ENCODE data around the gene EVA1B. TPM values are rescaled to one million over a fixed set of nuclear protein-coding genes. Genes with fewer than 3 reads are reported as not detected.

The EVA1B gene
- total RNA-seq, 1 donor from 2014 or later = 20.5 TPM

DNA sequence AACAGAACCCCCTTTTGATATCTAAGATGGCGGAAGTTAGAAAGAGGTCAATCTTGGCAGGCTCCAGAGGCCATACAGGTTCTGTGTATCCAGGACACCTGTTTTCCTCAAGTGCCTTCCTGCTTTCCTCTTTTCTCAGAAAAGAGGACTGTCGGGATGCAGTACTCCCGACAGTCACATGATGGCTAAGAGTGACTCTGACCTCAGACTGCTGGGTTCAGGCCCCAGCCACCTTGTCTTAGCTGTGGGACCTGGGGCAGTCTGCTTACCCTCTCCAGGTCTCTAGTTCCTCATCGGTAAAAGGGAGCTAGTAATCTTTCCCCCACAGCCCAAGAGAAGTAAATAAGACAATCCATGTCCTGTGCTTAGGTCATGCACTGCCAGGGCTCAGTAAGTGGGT is 32.4 kb upstream of the EVA1B start:
- FAIRE-seq = no peak
- peaks cover 32% of the 10 kb centered on the region for H3K36me3 ChIP-seq (ENCODE audit: control insufficient read depth, insufficient read depth, low read length)
- no peak for DNase-seq (ENCODE audit: low read depth)
- TF ChIP-seq, protein P1, sequence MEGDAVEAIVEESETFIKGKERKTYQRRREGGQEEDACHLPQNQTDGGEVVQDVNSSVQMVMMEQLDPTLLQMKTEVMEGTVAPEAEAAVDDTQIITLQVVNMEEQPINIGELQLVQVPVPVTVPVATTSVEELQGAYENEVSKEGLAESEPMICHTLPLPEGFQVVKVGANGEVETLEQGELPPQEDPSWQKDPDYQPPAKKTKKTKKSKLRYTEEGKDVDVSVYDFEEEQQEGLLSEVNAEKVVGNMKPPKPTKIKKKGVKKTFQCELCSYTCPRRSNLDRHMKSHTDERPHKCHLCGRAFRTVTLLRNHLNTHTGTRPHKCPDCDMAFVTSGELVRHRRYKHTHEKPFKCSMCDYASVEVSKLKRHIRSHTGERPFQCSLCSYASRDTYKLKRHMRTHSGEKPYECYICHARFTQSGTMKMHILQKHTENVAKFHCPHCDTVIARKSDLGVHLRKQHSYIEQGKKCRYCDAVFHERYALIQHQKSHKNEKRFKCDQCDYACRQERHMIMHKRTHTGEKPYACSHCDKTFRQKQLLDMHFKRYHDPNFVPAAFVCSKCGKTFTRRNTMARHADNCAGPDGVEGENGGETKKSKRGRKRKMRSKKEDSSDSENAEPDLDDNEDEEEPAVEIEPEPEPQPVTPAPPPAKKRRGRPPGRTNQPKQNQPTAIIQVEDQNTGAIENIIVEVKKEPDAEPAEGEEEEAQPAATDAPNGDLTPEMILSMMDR (IDR thresholded peaks at IDR 0.05; ENCODE audit: insufficient read depth, low read length, severe bottlenecking) = no peak
- H3K27me3 ChIP-seq (ENCODE audit: control insufficient read depth, insufficient read depth, low read length) = no peaks in the 10 kb centered on the region
- H3K4me3 ChIP-seq (ENCODE audit: low read depth, low read length) = no peak overlapping the region

GRCh38 chr1:36354486-36354885 is 31.0 kb upstream of the EVA1B start:
- H3K36me3 ChIP-seq (ENCODE audit: control insufficient read depth, insufficient read depth, low read length) = peaks cover 34% of the 10 kb centered on the region
- DNase-seq (ENCODE audit: low read depth) (no peak), FAIRE-seq (no peak)
- no peak overlapping the region for H3K4me3 ChIP-seq (ENCODE audit: low read depth, low read length)
- TF ChIP-seq, protein P1 (IDR thresholded peaks at IDR 0.05; ENCODE audit: insufficient read depth, low read length, severe bottlenecking) = no peak
- no peaks in the 10 kb centered on the region for H3K27me3 ChIP-seq (ENCODE audit: control insufficient read depth, insufficient read depth, low read length)

GRCh38 chr1:36352910-36353878 is 29.7 kb upstream of the EVA1B start:
- TF ChIP-seq, protein P1 (IDR thresholded peaks at IDR 0.05; ENCODE audit: insufficient read depth, low read length, severe bottlenecking) = no peak
- peaks cover 36% of the 10 kb centered on the region for H3K36me3 ChIP-seq (ENCODE audit: control insufficient read depth, insufficient read depth, low read length)
- H3K27me3 ChIP-seq (ENCODE audit: control insufficient read depth, insufficient read depth, low read length) = no peaks in the 10 kb centered on the region
- FAIRE-seq (peak; percentile 18), DNase-seq (ENCODE audit: low read depth) (peak; percentile 52)
- H3K4me3 ChIP-seq (ENCODE audit: low read depth, low read length) = no peak overlapping the region

DNA sequence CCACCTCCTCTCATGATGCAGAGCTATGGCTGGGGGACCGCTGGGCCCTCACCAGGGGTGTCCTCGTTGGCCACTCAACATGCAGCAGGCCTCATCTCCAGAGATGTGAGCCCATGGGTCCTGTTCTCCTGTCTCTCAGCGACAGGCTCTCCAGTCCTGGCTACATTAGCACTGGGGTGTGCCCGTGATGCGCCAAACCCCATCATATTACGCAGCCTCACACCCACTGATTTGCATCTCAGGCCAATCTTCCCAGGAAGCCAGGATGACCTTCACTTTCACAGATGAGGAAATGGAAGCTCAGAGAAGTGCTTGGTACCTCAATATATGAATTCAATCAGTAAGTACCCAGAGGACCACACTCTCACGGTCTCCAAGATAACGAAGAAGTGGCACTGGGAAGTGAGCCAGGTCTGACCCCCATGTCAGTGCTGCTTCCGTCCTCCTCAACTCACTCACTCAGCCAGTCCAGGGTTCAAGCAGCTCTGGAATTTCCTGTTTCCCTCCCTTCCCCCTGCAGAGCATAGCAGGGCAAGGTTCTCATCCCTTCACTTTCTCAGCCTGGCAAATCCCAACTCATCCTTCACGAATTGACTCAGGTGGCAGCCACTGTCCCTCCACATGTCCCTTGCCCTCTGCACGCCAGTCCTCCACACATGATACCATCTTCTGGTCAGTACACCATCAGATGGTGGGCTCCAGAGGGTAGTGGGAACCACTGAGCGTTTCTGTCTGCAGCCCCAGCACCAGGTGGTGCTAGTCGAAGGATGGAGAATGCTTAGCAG is 28.9 kb upstream of the EVA1B start:
- no peak for DNase-seq (ENCODE audit: low read depth)
- FAIRE-seq = peak; percentile 86
- peaks cover 36% of the 10 kb centered on the region for H3K36me3 ChIP-seq (ENCODE audit: control insufficient read depth, insufficient read depth, low read length)
- no peak overlapping the region for H3K4me3 ChIP-seq (ENCODE audit: low read depth, low read length)
- TF ChIP-seq, protein P1 (IDR thresholded peaks at IDR 0.05; ENCODE audit: insufficient read depth, low read length, severe bottlenecking) = no peak
- no peaks in the 10 kb centered on the region for H3K27me3 ChIP-seq (ENCODE audit: control insufficient read depth, insufficient read depth, low read length)

DNA sequence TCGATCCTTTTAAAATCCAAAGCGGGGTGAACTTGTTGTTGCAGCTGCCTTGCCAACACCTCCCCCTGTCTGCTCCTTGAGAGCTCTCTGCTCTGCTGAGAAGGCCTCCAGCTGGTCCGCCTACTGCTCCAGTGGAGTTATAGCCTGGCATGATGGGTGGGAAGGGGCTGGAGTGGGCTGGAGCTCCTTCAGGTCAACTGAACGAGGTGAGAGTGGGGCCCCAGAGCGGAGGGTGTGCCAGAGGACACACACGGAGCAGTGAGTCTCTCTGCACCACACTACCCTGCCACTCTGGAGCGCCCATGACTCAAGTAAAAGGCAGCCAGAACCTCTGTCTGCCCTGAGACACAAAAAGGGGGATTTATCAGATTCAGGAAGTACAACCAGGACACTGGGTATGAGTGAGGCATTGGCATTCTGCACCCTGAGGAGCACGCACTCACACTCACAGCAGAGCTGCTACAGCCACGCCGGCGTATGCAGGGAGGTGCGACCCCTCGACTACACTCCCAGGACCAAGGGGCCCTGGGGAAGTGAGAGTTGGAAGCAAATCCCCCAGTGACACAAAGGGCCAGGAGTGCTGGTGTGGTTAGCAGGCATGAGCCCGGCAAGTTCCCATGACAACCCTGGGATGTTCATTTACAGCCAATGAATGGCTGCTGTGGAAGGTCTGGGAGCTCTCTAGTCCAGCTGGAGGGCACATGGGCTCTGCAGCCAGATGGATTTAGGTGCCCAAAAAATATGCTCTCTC is 28.0 kb upstream of the EVA1B start:
- FAIRE-seq = no peak
- peak; percentile 81 for DNase-seq (ENCODE audit: low read depth)
- no peak overlapping the region for H3K4me3 ChIP-seq (ENCODE audit: low read depth, low read length)
- TF ChIP-seq, protein P1 (IDR thresholded peaks at IDR 0.05; ENCODE audit: insufficient read depth, low read length, severe bottlenecking) = peak; percentile 8
- H3K27me3 ChIP-seq (ENCODE audit: control insufficient read depth, insufficient read depth, low read length) = no peaks in the 10 kb centered on the region
- peaks cover 41% of the 10 kb centered on the region for H3K36me3 ChIP-seq (ENCODE audit: control insufficient read depth, insufficient read depth, low read length)

Data from bronchial epithelial cell (primary cell).